ENCODE data around the gene VSIR.
A peak's percentile ranks its signal among the peaks of the same experiment; 100 is the strongest.

VSIR gene

GRCh38 chr10:71766717-71767419 lies 6.5 kb downstream of the VSIR start:
- H3K4me3 Mint-ChIP-seq = peak overlapping the region; percentile 47
- no peak for DNase-seq
- no peaks in the 10 kb centered on the region for H3K9me3 Mint-ChIP-seq
- no peaks in the 10 kb centered on the region for H3K27me3 Mint-ChIP-seq
- H3K4me1 Mint-ChIP-seq (ENCODE audit: low read depth) = peaks cover 96% of the 10 kb centered on the region
- H3K36me3 Mint-ChIP-seq (ENCODE audit: low read depth) = peaks cover 92% of the 10 kb centered on the region
- H3K27ac Mint-ChIP-seq = peak overlapping the region; percentile 97

GRCh38 chr10:71765906-71766716 lies 7.2 kb downstream of the VSIR start:
- no peaks in the 10 kb centered on the region for H3K9me3 Mint-ChIP-seq

DNA sequence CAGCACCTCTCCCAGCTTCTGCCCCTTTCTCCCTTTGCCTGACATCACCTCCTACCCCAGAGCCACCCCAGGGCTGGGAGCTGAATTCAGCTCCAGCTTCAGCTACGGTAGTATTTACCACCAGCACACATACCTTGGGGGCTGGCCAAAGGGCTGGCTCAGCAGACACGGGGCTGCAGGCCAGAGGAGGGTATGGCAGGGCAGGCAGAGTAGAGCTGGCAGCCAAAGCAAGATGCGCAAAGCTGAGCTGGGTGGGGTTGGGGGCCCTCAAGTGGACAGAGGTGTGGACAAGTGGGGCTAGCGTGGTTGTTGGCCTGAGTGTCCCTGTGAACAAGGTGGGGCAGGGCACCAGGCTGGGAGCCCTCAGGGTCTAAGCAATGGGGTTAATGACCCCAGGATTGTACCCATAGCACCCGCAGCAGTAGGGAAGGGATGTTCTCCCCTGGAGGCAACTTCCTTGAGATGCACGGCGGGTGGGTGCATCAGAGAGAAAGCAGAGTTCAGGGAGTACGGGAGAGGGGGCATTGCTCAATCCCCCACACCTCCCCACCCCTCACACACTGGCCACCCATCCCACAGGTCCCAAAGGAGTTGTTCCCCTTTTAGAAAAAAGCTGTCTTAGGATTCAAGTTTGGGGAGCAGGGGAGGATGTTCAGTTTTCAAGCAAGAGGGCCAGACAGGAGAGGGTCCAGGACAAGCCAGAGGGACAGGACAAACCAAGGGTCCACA lies 8.0 kb downstream of the VSIR start:
- DNase-seq = no peak
- peak overlapping the region; percentile 33 for H3K4me3 Mint-ChIP-seq
- H3K9me3 Mint-ChIP-seq = no peaks in the 10 kb centered on the region
- peaks cover 92% of the 10 kb centered on the region for H3K36me3 Mint-ChIP-seq (ENCODE audit: low read depth)
- H3K4me1 Mint-ChIP-seq (ENCODE audit: low read depth) = peaks cover 96% of the 10 kb centered on the region
- no peaks in the 10 kb centered on the region for H3K27me3 Mint-ChIP-seq
- peak overlapping the region; percentile 97 for H3K27ac Mint-ChIP-seq

More at GRCh38 chr10:71765906-71766716, 7.2 kb downstream of the VSIR start:
- DNase-seq = no peak
- peak overlapping the region; percentile 97 for H3K27ac Mint-ChIP-seq
- peaks cover 96% of the 10 kb centered on the region for H3K4me1 Mint-ChIP-seq (ENCODE audit: low read depth)
- H3K36me3 Mint-ChIP-seq (ENCODE audit: low read depth) = peaks cover 92% of the 10 kb centered on the region
- no peaks in the 10 kb centered on the region for H3K27me3 Mint-ChIP-seq
- no peak overlapping the region for H3K4me3 Mint-ChIP-seq

GRCh38 chr10:71763352-71764127 lies 9.8 kb downstream of the VSIR start:
- Mint-ChIP-seq H3K36me3 (ENCODE audit: low read depth) (peaks cover 93% of the 10 kb centered on the region), H3K4me1 (ENCODE audit: low read depth) (peaks cover 91% of the 10 kb centered on the region), H3K27me3 (no peaks in the 10 kb centered on the region), H3K9me3 (no peaks in the 10 kb centered on the region), H3K27ac (peak overlapping the region; percentile 97), H3K4me3 (no peak overlapping the region)
- DNase-seq = no peak

DNA sequence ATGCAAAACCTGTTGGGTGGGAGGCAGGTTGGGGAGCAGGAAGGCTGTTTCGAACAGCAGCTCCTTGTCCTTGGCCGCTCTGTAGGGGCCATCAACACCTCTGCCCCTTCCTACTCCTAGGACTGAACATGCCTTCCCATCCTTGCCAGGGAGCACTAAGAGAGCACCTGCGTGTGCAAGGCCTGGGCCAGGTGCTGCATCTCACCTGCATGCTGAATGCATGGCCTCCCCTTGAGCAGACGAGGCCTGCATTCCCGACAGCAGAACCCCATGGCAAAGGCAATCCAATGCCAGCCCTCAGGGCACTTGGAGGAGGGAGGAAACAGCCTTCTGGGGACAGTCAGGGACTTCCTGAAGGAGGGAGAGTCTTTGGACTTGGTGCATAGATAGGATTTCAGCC lies 11.0 kb downstream of the VSIR start:
- no peak for DNase-seq
- no peak overlapping the region for H3K4me3 Mint-ChIP-seq
- peaks cover 91% of the 10 kb centered on the region for H3K4me1 Mint-ChIP-seq (ENCODE audit: low read depth)
- peaks cover 93% of the 10 kb centered on the region for H3K36me3 Mint-ChIP-seq (ENCODE audit: low read depth)
- no peaks in the 10 kb centered on the region for H3K27me3 Mint-ChIP-seq
- no peaks in the 10 kb centered on the region for H3K9me3 Mint-ChIP-seq
- H3K27ac Mint-ChIP-seq = peak overlapping the region; percentile 97

DNA sequence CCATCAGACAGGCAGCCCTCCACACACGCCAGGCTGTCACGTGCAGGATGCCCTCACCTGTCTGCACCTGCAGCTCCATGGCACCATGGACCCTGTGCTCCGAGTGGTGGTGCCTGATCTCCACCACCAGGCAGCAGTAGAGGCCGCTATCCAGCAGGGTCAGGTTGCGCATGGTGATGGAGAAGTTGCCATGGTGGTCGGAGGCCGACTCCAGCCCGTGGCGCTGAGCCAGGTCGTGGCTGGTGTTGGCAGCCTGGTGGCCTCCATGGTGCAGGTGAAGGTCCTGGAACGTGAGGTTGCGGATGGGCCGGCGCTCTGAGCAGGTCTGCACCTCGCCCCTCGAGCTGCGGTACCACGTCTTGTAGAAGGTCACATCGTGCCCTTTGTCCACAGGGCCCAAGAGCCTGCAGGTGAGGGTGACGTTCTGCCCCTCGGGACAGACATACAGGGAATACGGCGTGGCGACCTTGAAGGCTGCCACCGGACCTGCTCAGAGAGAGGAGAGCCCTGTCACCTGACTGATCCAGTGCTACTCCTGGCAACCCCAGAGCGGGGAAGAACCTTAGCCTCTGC lies 11.7 kb downstream of the VSIR start:
- H3K9me3 Mint-ChIP-seq = no peaks in the 10 kb centered on the region
- DNase-seq = no peak
- H3K27me3 Mint-ChIP-seq = no peaks in the 10 kb centered on the region
- no peak overlapping the region for H3K4me3 Mint-ChIP-seq
- H3K36me3 Mint-ChIP-seq (ENCODE audit: low read depth) = peaks cover 93% of the 10 kb centered on the region
- peaks cover 91% of the 10 kb centered on the region for H3K4me1 Mint-ChIP-seq (ENCODE audit: low read depth)
- H3K27ac Mint-ChIP-seq = peak overlapping the region; percentile 97

DNA sequence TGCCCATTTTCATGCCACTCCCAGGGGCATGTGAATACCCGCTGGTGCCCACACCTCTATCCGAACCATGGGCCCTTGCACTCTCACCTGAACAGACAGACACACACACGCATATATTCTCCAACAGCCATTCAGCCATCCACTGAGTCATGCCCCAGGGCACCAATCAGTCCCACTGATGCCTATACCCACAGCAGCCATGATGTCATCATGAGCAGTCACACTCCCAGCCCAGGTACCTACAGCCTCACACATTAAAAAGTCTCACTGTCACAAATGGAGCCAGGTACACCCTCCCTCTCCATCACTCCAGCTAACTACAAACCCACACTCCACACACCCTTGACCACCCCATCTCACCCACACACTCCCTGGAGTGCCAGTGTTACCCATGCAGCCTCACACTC lies 12.2 kb downstream of the VSIR start:
- H3K27ac Mint-ChIP-seq = peak overlapping the region; percentile 97
- no peaks in the 10 kb centered on the region for H3K9me3 Mint-ChIP-seq
- no peak overlapping the region for H3K4me3 Mint-ChIP-seq
- peaks cover 93% of the 10 kb centered on the region for H3K36me3 Mint-ChIP-seq (ENCODE audit: low read depth)
- no peaks in the 10 kb centered on the region for H3K27me3 Mint-ChIP-seq
- peak; percentile 58 for DNase-seq
- H3K4me1 Mint-ChIP-seq (ENCODE audit: low read depth) = peaks cover 91% of the 10 kb centered on the region

DNA sequence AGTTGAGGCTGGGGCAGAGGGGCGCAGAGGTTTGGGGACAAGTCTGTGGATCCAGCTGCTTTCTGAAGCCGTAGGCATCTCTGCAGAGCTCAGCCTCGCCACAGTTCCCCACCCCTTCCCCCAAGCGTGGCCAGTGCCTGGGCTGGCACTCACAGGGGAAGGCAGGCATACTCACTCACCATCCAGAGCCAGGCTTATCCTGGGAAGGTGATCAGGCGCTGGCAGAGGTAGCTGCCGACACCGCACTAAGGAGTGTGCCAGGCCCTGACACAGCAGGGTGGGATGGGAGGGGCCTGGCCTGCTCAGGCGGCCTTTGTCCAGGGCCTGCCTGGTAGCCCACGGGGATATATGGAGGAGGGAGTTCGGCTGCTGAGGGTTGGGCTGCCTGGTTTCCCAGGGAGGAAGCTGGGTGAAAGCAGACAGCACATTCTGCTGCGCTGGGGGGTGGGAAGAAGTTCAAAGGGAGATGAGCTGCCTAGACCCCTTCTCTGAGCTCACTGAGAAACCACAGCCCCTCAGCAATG lies 15.9 kb downstream of the VSIR start:
- Mint-ChIP-seq H3K4me3 (peak overlapping the region; percentile 58), H3K4me1 (ENCODE audit: low read depth) (peaks cover 90% of the 10 kb centered on the region), H3K36me3 (ENCODE audit: low read depth) (peaks cover 90% of the 10 kb centered on the region), H3K27ac (peak overlapping the region; percentile 94), H3K27me3 (no peaks in the 10 kb centered on the region), H3K9me3 (no peaks in the 10 kb centered on the region)
- DNase-seq = peak; percentile 52

DNA sequence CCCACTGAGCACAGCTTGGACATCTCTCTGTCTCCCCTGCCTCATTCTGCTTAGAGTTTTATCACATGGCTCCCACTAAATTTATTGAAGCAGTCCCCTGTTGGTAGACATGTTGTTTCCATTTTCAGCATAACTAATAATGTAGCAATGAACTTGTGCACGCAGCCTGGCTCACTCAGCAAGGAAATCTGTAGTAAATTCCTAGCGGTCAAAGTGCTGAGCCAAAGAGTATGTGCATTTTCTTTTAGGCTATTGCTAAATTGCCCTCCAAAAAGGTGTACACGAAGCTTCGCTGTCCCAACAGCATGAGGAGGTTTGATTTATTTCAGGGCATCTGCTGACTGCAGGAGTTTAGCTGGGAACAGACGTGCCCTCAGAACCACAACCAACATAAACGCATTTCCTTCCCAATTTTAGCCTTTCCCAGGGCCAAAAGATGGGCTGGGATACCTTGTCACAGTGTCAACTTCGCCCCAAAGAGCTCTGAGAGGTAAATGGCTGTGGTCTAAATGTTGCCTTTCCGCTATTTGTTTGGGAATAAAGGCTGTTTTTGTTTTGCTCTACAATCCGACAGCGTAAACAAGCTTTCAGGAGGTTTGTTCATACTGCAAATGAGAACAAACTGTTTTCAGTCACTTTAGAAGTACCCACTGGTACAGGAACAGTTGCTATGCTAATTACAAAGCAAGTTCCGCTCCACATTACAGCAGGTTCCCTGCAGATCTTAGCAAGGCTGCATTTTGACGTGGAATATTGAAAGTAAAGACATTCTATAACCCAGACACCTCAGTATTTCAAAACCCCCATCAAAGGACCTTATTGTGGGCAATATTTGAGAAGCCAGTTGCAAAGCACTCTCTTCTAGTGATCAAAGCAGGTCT lies 16.8 kb downstream of the VSIR start:
- H3K4me3 Mint-ChIP-seq = peak overlapping the region; percentile 58
- DNase-seq = no peak
- peaks cover 90% of the 10 kb centered on the region for H3K4me1 Mint-ChIP-seq (ENCODE audit: low read depth)
- no peaks in the 10 kb centered on the region for H3K27me3 Mint-ChIP-seq
- no peaks in the 10 kb centered on the region for H3K9me3 Mint-ChIP-seq
- H3K27ac Mint-ChIP-seq = peak overlapping the region; percentile 94
- H3K36me3 Mint-ChIP-seq (ENCODE audit: low read depth) = peaks cover 90% of the 10 kb centered on the region

DNA sequence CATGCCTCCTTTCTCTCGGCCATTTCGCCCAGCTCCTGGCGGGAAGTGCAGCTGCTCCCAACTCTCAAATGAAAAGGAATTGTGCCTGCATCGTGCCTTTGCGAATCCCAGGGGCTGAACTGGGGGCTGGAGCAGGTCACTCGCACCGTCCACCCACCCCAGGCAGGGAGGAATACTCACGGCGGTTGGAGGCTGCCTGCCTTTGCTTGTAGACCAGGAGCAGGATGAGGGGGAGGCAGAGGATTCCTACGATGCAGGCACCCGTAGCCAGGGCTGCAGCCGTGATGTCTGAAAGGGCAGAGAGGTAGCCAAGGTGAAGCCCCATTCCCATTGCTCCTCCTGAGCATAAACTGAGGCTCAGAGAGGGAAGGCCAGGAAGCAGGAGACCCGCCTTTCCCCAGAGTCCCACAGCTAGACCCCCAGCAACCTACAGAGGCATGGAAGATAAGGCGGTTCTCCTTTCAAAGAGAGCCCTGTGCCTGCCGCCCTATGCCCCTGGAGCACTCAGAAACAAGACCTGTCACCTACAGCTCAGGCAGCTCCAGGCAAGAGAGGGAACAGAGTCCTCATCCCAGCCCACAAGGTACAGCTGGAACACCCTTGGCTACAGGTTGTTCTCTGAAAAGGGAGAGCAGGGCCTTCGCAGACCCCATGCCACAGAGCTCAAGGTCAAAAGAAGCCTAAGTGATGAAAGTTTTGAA lies 18.0 kb downstream of the VSIR start:
- H3K27ac Mint-ChIP-seq = peak overlapping the region; percentile 71
- H3K27me3 Mint-ChIP-seq = no peaks in the 10 kb centered on the region
- H3K36me3 Mint-ChIP-seq (ENCODE audit: low read depth) = peaks cover 87% of the 10 kb centered on the region
- no peaks in the 10 kb centered on the region for H3K9me3 Mint-ChIP-seq
- no peak overlapping the region for H3K4me3 Mint-ChIP-seq
- H3K4me1 Mint-ChIP-seq (ENCODE audit: low read depth) = peaks cover 88% of the 10 kb centered on the region
- DNase-seq = no peak

- Mint-ChIP-seq H3K27ac (peak overlapping the region; percentile 93), H3K36me3 (ENCODE audit: low read depth) (peaks cover 92% of the 10 kb centered on the region), H3K9me3 (no peaks in the 10 kb centered on the region), H3K4me1 (ENCODE audit: low read depth) (peaks cover 94% of the 10 kb centered on the region), H3K27me3 (no peaks in the 10 kb centered on the region), H3K4me3 (no peak overlapping the region)
- DNase-seq = no peak
These were observed 18.8 kb downstream of the VSIR start for GRCh38 chr10:71754562-71754961.

DNA sequence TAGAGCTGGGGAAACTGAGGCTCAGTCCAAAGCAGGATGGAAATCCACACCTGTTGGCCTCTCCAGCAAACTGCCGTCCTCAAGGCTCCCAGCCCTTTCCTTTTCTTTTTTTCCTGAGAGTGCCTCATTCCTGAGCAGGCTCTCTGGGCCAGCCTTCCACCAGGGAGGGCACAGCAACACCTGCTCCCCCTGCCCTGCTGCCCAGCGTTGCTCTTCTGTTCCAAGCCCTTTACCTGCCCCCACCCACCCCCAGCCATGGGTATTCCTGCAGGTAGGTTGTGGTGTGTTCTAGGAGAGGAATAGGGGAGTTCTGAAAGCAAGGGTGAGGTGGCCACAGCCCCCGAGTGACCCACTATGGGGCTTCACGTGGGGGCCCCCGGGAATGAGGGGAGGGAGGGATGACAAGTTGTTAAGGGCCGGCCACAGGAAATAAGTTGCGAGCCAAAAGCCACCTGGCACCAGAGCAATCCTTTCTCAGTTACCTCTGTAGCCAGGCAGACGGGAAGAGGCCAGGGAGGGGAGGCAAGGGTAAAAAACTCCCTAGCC lies 19.3 kb downstream of the VSIR start:
- Mint-ChIP-seq H3K27ac (peak overlapping the region; percentile 93), H3K27me3 (no peaks in the 10 kb centered on the region), H3K9me3 (no peaks in the 10 kb centered on the region), H3K4me1 (ENCODE audit: low read depth) (peaks cover 96% of the 10 kb centered on the region), H3K4me3 (no peak overlapping the region), H3K36me3 (ENCODE audit: low read depth) (peaks cover 92% of the 10 kb centered on the region)
- no peak for DNase-seq
